ENCODE data around the gene SLC24A3.

The SLC24A3 gene

GRCh38 chr20:19284400-19285178, 72.1 kb downstream of the SLC24A3 start:
- Histone ChIP-seq H3K36me3 (replicated peaks; ENCODE audit: low read depth, low read length) (no peaks in the 10 kb centered on the region), H2AFZ (ENCODE audit: low read depth, low read length) (no peak overlapping the region), H3K4me2 (ENCODE audit: low read length) (no peak overlapping the region), H4K20me1 (ENCODE audit: insufficient read depth, low read length) (no peaks in the 10 kb centered on the region), H3K4me3 (ENCODE audit: low read length) (no peak overlapping the region), H3K4me1 (ENCODE audit: low read length) (no peaks in the 10 kb centered on the region), H3K27ac (ENCODE audit: low read length) (no peak overlapping the region), H3K9me3 (ENCODE audit: insufficient read depth, low read length) (no peaks in the 10 kb centered on the region), H3K27me3 (ENCODE audit: low read depth, low read length) (0 out of 2 replicates have a peak, but pooled peaks cover 5% of the 10 kb centered on the region), H3K9ac (ENCODE audit: low read length) (no peak overlapping the region), H3K79me2 (ENCODE audit: low read length) (no peaks in the 10 kb centered on the region)
- TF ChIP-seq EZH2phosphoT487 (IDR thresholded peaks at IDR 0.05; ENCODE audit: low read depth) (no peak), CTCF (IDR thresholded peaks at IDR 0.05; ENCODE audit: low read depth, low read length) (no peak)

GRCh38 chr20:19285436-19285835, 73.0 kb downstream of the SLC24A3 start:
- H3K36me3 ChIP-seq (replicated peaks; ENCODE audit: low read depth, low read length) = no peaks in the 10 kb centered on the region
- H3K4me3 ChIP-seq (ENCODE audit: low read length) = no peak overlapping the region
- H3K4me1 ChIP-seq (ENCODE audit: low read length) = no peaks in the 10 kb centered on the region
- no peak overlapping the region for H3K27ac ChIP-seq (ENCODE audit: low read length)
- no peaks in the 10 kb centered on the region for H4K20me1 ChIP-seq (ENCODE audit: insufficient read depth, low read length)
- H2AFZ ChIP-seq (ENCODE audit: low read depth, low read length) = no peak overlapping the region
- TF ChIP-seq EZH2phosphoT487 (IDR thresholded peaks at IDR 0.05; ENCODE audit: low read depth) = no peak
- no peak for TF ChIP-seq CTCF (IDR thresholded peaks at IDR 0.05; ENCODE audit: low read depth, low read length)
- no peak overlapping the region for H3K4me2 ChIP-seq (ENCODE audit: low read length)
- no peaks in the 10 kb centered on the region for H3K9me3 ChIP-seq (ENCODE audit: insufficient read depth, low read length)
- no peak overlapping the region for H3K9ac ChIP-seq (ENCODE audit: low read length)
- H3K79me2 ChIP-seq (ENCODE audit: low read length) = no peaks in the 10 kb centered on the region
- H3K27me3 ChIP-seq (ENCODE audit: low read depth, low read length) = 0 out of 2 replicates have a peak, but pooled peaks cover under 1% of the 10 kb centered on the region

GRCh38 chr20:19288061-19288460, 75.6 kb downstream of the SLC24A3 start:
- H3K79me2 ChIP-seq (ENCODE audit: low read length) = no peaks in the 10 kb centered on the region
- H3K4me3 ChIP-seq (ENCODE audit: low read length) = no peak overlapping the region
- H3K36me3 ChIP-seq (replicated peaks; ENCODE audit: low read depth, low read length) = no peaks in the 10 kb centered on the region
- no peak overlapping the region for H3K27ac ChIP-seq (ENCODE audit: low read length)
- no peak overlapping the region for H3K9ac ChIP-seq (ENCODE audit: low read length)
- H3K27me3 ChIP-seq (ENCODE audit: low read depth, low read length) = no peaks in the 10 kb centered on the region
- H3K9me3 ChIP-seq (ENCODE audit: insufficient read depth, low read length) = no peaks in the 10 kb centered on the region
- no peaks in the 10 kb centered on the region for H3K4me1 ChIP-seq (ENCODE audit: low read length)
- TF ChIP-seq CTCF (IDR thresholded peaks at IDR 0.05; ENCODE audit: low read depth, low read length) (no peak), EZH2phosphoT487 (IDR thresholded peaks at IDR 0.05; ENCODE audit: low read depth) (no peak)
- H2AFZ ChIP-seq (ENCODE audit: low read depth, low read length) = no peak overlapping the region
- H3K4me2 ChIP-seq (ENCODE audit: low read length) = no peak overlapping the region
- no peaks in the 10 kb centered on the region for H4K20me1 ChIP-seq (ENCODE audit: insufficient read depth, low read length)

GRCh38 chr20:19288636-19289035, 76.2 kb downstream of the SLC24A3 start:
- TF ChIP-seq CTCF (IDR thresholded peaks at IDR 0.05; ENCODE audit: low read depth, low read length) (no peak), EZH2phosphoT487 (IDR thresholded peaks at IDR 0.05; ENCODE audit: low read depth) (no peak)
- no peaks in the 10 kb centered on the region for H3K79me2 ChIP-seq (ENCODE audit: low read length)
- H3K27ac ChIP-seq (ENCODE audit: low read length) = no peak overlapping the region
- no peak overlapping the region for H3K4me3 ChIP-seq (ENCODE audit: low read length)
- H3K27me3 ChIP-seq (ENCODE audit: low read depth, low read length) = no peaks in the 10 kb centered on the region
- no peaks in the 10 kb centered on the region for H3K9me3 ChIP-seq (ENCODE audit: insufficient read depth, low read length)
- no peaks in the 10 kb centered on the region for H4K20me1 ChIP-seq (ENCODE audit: insufficient read depth, low read length)
- no peaks in the 10 kb centered on the region for H3K36me3 ChIP-seq (replicated peaks; ENCODE audit: low read depth, low read length)
- H3K4me2 ChIP-seq (ENCODE audit: low read length) = no peak overlapping the region
- H3K9ac ChIP-seq (ENCODE audit: low read length) = no peak overlapping the region
- H3K4me1 ChIP-seq (ENCODE audit: low read length) = no peaks in the 10 kb centered on the region
- no peak overlapping the region for H2AFZ ChIP-seq (ENCODE audit: low read depth, low read length)
